Stimulated activated CD4-positive, alpha-beta T cell treated with anti-CD3 and anti-CD28 coated beads, TNF-alpha, amount 100 ng/mL, for 1 hour (primary cell): ENCODE results near the gene PSENEN.
A peak's percentile ranks its signal among the peaks of the same experiment; 100 is the strongest.

ENCODE experiments used
- DNase-seq, 3 donors: peaks; one replicate each; pipeline ENCODE4 v3.0.0-alpha.2; 2020; ENCODE audit warnings: low read depth in 3 of 3, low spot score in 1 of 3

PSENEN gene

GRCh38 chr19:35733180-35734125, 12.0 kb upstream of the PSENEN start:
- no peak for DNase-seq

GRCh38 chr19:35734273-35734672, 11.2 kb upstream of the PSENEN start:
- no peak for DNase-seq

GRCh38 chr19:35734889-35735288, 10.6 kb upstream of the PSENEN start:
- DNase-seq, result no peak

DNA sequence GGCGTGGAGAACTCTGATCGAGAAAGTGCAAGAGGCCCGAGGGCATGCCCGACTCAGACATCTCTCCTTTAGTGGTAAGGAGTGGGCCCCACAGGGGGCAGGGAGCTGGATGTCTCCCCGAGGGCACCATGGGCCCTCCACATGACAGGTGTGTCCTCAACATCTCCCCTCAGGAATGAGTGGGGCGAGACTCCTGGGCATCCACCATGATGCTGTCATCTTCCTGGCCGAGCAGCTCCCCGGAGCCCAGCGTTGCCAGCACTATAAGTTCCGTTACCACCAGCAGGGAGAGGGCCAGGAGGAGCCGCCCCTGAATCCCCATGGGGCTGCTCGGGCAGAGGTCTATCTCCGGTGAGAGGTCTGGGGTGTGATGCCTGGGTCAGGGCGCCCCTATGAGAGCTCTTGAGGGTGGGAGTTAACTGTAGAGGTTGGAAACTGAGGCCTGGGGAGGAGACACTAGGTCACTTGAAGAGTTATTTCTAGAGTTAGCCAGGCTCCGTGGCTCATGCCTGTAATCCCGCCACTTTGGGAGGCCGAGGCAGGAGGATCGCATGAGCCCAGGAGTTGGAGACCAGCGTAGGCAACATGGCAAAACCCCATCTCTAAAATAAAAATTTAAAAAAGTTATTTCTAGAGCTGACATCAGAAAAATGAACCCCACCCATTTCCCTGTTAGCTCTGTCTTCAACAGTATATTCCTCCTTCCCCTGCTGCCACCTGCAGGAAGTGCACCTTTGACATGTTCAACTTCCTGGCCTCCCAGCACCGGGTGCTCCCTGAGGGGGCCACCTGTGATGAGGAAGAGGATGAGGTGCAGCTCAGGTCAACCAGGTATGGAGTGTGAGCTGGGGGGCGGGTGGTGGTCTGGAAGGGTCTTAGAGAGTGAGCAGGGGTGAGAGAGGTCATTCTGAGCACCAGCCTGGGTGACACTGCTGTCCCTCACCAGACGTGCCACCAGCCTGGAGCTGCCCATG, 8.3 kb upstream of the PSENEN start:
- DNase-seq, result no peak

DNA sequence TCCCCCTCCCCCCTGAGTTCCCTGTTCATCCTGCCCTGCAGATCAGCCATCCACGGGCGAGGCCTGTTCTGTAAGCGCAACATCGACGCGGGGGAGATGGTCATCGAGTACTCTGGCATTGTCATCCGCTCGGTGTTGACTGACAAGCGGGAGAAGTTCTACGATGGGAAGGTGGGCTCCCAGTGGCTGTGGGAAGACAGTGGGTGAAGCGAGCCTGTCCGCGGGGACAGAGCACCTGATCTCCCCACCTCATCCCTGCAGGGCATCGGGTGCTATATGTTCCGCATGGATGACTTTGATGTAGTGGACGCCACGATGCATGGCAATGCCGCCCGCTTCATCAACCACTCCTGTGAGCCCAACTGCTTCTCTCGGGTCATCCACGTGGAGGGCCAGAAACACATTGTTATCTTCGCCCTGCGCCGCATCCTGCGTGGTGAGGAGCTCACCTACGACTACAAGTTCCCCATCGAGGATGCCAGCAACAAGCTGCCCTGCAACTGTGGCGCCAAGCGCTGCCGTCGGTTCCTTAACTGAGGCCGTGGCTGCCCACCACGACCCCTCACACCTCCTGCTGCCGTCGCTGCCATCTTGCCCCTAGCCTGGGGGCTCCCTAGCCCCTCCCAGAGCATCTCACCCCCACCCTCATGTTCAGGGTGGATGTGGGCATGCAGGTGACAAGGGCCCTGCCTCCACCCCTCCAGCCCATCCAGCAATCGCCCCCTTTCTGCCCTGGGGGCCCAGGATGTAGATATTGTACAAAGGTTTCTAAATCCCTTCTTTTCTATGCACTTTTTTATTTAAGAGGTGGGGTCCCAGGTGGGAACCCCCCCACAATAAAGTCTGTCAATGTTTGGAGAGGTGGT, 7.2 kb upstream of the PSENEN start:
- no peak for DNase-seq

DNA sequence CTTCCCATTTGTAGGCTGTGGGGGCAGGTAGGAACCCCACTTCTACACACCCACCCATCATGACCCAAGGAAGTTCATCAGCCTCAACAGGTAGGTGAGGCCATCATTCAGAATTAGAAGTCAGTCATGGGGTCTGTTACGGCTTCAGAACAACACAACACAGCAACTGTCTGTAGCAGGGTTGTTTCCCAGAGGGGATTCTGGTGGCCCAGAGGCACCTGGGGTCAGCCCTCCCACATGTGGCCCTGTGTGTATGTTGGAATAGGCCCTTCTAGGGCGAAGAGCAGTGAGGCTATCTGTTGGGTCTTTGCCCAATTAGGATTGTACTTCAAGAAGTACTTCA, 6.6 kb upstream of the PSENEN start:
- DNase-seq, result no peak

- no peak for DNase-seq
Observed at GRCh38 chr19:35739275-35740107, 6.0 kb upstream of the PSENEN start.

DNA sequence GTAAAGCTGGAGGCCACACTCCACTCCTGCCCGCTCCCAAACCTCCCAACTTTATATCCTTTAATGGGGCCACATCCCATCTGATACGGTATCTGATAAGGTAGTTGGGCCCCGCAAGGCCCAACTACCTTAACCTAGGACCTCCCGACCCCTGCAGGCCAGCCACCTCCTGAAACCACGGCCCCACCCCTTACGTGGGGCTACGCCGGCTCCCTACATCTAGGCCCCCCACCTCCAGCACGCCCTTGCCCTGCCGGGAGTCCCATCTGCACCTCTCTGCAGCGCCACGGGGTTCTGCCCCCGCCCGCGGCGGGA, 5.4 kb upstream of the PSENEN start:
- no peak for DNase-seq

GRCh38 chr19:35740423-35741202, 4.8 kb upstream of the PSENEN start:
- peak; percentile 82 to 89 (median 86) for DNase-seq

DNA sequence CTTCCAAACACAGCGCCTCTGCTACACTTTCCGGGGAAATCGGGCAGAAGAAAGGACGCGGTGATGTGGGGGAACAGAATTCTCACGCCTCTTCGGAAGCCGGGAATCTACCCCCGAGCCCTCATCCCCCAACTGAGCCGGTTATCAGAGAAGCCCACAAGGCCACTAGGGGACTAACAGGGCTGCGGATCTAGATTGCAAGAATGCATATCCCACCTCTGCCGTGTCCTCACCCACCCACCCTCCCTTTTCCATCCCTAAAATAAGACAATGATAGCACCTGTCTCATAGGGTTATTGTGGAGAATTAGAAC, 4.3 kb upstream of the PSENEN start:
- DNase-seq, result no peak

GRCh38 chr19:35742121-35742724, 3.2 kb upstream of the PSENEN start, which contains the start of gene IGFLR1:
Gene IGFLR1, minus strand, starts transcription at chr19:35742452. Its CDS starts 1,272 bp downstream, at chr19:35741180.
- DNase-seq, result peak in 1 of 3 donors; percentile 38

GRCh38 chr19:35743640-35744429, 1.6 kb upstream of the PSENEN start:
- DNase-seq, result no peak

- DNase-seq, result peak; percentile 80 to 85 (median 81)
Observed at GRCh38 chr19:35744430-35745327, 772 bp upstream of the PSENEN start.

GRCh38 chr19:35746087-35746462, 624 bp downstream of the PSENEN start:
- DNase-seq, result no peak

GRCh38 chr19:35746531-35746930, 1.1 kb downstream of the PSENEN start:
- DNase-seq, result no peak

- DNase-seq, result peak; percentile 92 to 98 (median 95)
Observed at GRCh38 chr19:35748106-35749020, 2.9 kb downstream of the PSENEN start, which contains the start of gene LIN37. Gene LIN37, plus strand, starts transcription at chr19:35748576. Its CDS starts 149 bp downstream, at chr19:35748725.
